ENCODE measurements around the gene TMEM119.

GRCh38 chr12:108563136-108563803 lies 34.6 kb downstream of the TMEM119 start:
- TF ChIP-seq ZNF143 (CRISPR knock-in tag; IDR thresholded peaks at IDR 0.05) (no peak), NCOR1 (IDR thresholded peaks at IDR 0.05; ENCODE audit: borderline replicate concordance, low read length) (no peak), POLR2A (IDR thresholded peaks at IDR 0.05; ENCODE audit: insufficient read depth in 1 of 2, low read depth in 2 of 2, low read length in 2 of 2) (0 out of 4 replicates have a peak, but pooled peaks of 1 of the 2 experiments have one; percentile 26), MAX (IDR thresholded peaks at IDR 0.05) (no peak), ZBTB43 (CRISPR knock-in tag; conservative IDR thresholded peaks at IDR 0.05) (no peak), CTCF (CRISPR knock-in tag; IDR thresholded peaks at IDR 0.05) (peak; percentile 91), MLX (CRISPR knock-in tag; IDR thresholded peaks at IDR 0.05) (peak; percentile 22; the same call in 1 of the 2 replicates), GRHL1 (CRISPR knock-in tag; conservative IDR thresholded peaks at IDR 0.05) (no peak), SP4 (CRISPR knock-in tag; IDR thresholded peaks at IDR 0.05) (no peak)
